GM18526 (cell line): ENCODE data around the gene CCDC15.
A peak's percentile ranks its signal among the peaks of the same experiment; 100 is the strongest.

Experiments used
- POLR2A ChIP-seq: IDR thresholded peaks from 3 replicates; pipeline ENCODE4 v1.6.1; 2011; ENCODE audit not compliant: insufficient read length; ENCODE audit errors: extremely low read depth

CCDC15 gene, protein sequence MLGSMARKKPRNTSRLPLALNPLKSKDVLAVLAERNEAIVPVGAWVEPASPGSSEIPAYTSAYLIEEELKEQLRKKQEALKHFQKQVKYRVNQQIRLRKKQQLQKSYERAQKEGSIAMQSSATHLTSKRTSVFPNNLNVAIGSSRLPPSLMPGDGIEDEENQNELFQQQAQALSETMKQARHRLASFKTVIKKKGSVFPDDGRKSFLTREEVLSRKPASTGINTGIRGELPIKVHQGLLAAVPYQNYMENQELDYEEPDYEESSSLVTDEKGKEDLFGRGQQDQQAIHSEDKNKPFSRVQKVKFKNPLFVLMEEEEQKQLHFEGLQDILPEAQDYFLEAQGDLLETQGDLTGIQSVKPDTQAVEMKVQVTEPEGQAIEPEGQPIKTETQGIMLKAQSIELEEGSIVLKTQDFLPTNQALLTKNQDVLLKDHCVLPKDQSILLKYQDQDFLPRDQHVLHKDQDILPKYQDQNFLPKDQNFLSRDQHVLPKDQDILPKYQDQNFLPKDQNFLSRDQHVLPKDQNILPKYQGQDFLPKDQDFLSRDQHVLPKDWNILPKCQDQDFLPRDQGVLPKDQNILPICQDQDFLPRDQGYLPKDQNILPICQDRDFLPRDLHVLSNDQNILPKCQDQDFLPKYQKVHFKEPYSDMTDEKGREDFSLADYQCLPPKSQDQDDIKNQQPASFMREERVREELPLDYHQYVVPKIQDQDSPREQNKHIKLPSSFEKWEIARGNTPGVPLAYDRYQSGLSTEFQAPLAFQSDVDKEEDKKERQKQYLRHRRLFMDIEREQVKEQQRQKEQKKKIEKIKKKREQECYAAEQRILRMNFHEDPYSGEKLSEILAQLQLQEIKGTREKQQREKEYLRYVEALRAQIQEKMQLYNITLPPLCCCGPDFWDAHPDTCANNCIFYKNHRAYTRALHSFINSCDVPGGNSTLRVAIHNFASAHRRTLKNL

DNA sequence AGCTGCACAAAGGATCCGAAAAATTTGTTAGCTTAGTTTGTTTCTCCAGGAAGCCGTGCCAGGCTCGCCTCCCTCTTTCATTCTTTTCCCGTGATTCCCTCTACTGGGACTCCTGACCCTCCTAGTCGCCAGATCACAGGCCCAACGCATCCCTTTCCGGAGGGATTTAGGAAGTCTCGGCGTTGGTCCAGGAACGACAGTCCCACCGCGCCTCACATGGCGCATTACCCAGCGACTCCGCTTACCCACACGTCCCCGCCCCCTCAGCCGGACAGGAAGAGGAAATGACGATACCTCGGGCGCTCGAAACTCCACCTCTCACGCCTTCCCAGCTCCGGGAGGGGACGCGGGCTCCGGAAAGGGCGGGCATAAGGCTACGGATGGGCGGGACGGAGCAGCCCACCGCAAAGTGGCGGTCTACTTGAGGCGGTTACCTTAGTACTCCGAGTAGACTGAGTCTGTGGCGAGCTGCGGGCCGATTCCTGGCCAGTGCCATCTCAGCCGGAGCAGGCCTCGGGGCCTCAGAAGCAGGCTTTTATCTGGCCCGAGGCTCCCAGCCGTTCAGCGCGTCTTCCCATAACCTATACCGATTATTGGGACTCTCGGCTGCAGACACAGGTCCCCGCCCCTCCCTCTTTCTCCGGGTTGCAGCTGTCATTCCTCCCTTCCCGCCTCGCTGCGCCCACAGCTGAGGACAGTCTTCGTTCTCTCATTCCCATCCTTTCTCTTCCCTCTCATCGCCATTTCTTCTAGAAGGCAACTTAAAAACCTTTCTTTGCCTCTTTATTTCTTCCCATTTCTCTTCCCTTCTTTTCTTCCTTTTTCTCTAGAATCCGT, at the start of gene CCDC15:
Gene CCDC15, plus strand, starts transcription at position 450 of the 837 bp plus-strand sequence. CDS start 531 bp downstream, outside the sequence.
- TF ChIP-seq POLR2A = peak; percentile 93

DNA sequence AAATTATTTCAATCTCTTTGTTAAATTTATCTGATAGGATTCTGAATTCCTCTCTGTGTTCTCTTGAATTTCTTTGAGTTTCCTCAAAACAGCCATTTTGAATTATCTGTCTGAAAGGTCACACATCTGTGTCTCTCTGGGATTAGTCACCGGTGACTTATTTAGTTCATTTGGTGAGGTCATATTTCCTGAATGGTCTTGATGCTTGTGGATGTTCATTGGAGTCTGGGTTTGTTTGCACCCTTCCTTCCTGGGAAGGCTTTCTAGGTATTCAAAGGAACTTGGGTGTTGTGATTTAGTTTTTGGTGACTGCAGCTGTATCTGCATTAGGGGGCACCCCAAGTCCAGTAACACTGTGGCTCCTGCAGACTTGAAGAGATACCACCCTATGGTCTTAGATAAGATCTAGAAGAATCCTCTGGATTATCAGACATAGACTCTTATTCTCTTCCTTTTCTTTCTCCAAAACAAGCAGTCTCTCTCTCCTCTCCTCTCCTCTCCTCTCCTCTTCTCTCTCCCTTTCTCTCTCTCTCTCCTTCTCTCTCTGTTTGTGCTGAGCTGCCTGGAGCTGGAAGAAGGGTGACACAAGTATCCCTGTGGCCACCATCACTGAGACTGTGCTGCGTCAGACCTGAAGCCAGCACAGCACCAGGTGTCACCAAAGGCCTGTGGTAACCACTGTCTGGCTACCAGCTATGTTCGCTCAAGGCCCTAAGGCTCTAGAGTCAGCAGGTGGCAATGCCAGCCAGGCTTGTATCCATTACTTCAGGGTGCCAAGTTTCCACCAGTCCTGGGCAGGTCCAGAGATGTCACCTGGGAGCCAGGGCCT, 38.2 kb upstream of the CCDC15 start:
- TF ChIP-seq POLR2A = no peak

DNA sequence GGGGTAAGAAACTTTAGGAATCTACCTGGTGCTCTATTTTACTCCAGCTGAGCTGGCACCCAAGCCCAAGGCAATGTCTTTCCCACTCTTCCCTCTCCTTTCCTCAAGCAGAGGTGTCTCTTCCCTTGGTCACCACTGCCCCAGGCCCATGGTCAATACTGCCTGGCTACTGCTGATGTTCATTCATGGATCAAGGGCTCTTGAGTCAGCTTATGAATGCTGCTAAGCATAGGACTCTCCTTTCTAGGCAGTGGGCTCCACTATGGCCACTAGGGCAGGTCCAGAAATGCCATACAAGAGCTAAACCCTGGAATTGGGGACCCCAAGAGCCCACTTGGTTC, 37.7 kb upstream of the CCDC15 start:
- TF ChIP-seq POLR2A = no peak

DNA sequence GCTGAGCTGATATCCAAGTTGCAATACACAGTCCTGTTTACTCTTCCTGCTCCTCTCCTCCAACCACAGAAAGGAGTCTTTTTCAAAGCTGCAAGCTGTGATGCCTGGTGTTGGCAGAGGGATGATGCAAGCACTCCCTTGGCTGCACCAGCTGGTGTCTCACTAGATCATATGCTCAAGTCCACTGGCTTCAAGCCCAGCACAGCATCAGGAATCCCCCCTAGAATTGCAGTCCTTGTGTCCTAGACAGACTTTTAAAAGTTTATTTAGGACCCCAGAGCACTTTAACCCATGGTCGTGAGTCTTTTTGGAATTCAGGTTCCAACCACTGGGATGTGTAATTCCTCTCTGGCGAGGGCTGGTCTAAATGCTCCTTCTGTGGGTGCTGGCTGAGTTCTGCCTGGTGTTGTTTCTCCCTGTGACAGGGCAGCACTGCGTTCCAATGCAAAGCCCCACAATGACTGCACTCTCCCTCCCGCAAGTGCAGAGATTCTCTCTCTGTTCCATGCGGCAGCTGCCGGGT, 36.8 kb upstream of the CCDC15 start:
- TF ChIP-seq POLR2A = no peak

DNA sequence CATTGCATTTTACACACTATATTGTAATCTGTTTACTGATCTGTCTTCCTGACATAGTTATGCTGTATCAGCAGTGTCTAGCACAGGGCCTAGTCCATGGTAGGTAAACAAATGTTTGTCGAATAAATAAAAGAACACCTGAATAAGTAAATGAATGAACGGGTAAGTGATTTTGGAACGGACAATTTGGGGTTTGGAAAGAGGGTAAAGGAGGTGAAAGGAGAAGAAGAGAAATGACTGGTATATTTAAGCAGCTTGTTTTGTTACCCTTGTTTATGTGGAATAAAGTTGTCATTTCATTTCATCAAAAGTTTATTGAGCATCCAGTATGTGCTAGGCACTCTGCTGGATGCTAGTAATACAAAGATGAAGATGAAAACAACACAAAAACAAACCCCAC, 35.1 kb upstream of the CCDC15 start, which contains the start of gene HEPN1:
Gene HEPN1, plus strand, starts transcription at position 301 of the 400 bp plus-strand sequence.
- no peak for TF ChIP-seq POLR2A

DNA sequence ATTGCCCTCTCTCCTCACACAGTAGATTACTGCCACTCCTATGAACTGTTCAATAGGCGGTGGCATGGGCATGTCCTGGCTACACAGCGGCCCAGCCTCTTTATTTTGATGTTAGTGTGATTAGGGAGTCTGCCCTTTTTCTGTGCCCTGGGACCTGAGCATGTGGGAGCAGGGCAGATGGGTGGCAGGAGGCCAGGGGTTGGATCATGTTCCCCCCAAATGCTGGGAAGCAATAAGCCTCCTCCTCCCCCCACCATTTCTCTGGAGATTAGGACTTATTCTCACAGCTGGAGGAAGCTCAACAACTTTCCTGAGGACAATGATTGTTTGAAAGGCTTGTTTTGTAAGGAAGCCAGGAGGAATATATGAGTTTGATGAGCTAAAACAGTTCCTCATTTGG, 34.1 kb upstream of the CCDC15 start:
- TF ChIP-seq POLR2A = no peak

DNA sequence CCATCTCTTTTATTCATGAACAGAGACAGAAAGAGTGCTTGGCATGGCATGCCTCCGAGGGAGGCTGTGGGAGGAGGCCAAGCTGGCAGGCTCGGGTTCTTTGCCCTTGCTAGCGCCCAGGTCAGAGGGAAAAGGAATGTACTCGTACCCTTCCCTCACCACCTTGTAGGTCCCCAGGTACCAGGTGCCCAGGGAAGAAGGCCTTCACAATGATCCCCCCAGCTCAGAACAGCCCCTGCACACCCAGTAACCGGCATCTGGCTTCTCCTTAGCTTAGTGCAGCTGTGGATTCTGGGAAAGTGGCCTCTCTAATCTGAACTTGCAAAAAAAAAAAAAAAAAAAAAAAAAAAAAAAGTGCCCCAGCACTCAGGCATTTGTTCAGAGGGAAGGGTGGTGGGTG, 33.6 kb upstream of the CCDC15 start:
- no peak for TF ChIP-seq POLR2A

DNA sequence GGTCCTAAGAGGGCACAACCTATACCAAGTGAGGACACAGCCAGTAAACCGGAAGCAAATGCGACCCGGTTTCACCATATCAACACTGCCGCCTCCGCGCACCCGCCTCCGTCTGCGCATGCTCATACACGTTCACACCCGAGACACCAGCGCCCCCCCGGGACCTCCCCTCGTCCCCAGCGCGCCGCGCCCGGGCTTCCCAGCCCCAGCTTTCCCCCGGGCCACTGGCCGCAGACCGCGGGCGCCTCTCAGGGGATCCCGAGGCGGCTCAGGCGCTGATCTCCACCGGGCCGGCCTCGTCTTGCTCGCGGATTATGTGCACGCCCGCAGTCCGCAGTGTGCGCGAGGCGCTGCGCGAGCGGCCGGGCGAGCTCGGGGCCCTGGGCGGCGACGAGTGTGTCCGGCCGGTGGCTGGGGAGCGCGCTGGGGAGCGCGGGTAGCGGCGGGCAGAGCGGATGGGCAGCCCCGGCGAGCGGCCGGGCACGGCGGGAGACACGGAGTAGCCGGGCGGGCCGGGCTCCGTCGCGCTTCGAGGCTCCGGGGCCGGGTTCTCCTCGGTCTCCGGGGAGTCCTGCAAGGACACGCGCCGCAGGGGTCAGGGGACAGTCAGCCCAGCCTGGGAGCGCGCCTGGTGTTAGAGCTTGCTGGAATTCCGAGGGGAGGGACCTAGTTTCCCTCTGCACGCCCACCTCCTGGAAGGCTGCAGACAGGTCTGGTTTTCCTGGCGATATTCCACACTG, 33.0 kb upstream of the CCDC15 start:
- TF ChIP-seq POLR2A = no peak

DNA sequence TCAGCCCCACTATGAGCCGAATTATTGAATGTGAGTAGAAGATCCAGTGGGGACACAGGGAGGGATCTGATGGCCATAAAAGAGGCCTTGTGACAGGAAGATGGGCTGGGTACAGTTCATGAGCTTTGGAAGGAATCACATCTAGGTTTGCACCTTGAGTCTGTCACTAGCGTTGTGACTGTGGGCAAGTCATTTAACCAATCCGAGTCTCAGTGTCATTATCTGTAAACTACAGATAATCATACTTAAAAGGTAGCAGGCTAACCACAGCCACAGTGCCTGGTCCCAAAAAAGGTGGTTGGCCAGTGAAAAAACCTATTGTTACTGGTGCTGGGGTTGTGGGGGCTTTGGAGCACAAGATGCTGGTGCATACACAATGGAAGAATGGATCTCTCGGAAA, 31.2 kb upstream of the CCDC15 start:
- no peak for TF ChIP-seq POLR2A

DNA sequence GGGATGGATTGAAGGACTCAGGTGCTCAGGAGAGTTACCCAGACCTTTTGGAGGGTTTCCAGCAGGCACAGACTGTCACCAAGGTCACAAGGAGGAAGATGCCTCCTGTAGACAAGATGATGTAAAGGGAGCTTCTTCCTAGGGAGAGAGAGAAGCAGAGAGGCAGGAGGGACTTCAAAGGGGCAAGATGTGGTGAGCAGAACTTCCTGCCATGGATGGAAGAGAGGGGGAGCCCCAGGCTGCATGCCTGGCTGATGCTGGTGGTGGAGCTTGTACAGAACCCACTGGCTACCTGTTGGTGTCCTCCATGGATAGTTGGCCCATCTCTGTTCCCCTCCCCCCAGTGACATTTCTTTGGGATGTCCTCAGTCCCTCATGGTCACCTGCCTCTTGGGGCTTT, 30.7 kb upstream of the CCDC15 start:
- TF ChIP-seq POLR2A = no peak

DNA sequence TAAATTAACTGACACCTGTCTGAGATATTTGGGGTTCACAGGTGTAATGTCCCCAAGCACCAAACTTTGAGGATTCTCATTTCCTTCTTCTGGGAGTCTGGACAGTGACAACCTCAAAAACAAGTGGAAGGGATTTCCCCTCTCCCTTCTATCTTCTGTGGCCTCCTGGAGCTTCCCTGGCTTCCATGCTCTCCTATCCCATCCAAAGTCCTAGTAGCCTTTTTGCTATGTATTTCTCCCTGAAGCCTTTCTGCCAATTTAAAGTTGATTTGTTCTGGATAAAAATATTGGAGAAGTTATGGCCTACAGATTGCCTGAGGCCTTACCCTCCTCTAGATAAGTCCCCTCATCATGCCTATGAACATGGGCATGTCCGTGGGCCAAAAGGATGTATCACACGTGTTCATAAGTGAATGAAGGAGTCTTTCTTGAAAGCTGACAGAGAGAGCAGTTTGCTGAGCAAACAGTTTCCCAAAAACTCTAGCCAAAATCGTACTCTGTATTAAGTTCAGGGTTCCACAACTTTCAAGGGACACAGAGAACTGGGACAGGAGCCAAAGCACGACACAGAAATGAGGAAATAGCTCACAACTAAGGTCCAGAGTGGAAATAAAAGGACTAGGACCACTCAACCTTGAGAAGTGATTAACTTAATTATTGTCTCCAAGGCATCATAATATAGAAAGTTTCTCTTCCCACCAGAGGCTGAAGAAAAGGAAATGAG, 24.9 kb upstream of the CCDC15 start:
- no peak for TF ChIP-seq POLR2A

DNA sequence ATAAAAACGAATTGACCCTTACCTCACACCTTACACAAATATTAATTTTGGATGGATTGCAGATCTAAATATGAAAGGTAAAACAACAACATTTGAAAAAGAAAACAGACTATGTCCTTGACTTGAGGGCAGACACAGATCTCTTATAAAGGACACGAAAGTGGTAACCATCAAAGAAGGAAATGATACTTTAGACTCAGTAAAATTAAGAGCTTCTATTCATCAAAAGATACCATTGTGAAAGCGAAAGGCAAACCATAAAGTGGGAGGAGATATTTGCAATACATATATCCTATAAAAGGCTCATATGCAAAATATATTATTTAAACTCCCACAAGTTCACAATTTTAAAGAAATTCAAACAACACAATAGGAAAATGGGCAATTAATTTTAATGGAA, 23.2 kb upstream of the CCDC15 start:
- TF ChIP-seq POLR2A = no peak
